Astrocyte of the spinal cord (primary cell): ENCODE data around the gene CD40LG.

ENCODE experiments used
- DNase-seq: peaks from one replicate; pipeline ENCODE4 v3.0.0; 2011; ENCODE audit warnings: low read depth, low spot score
- H3K4me3 ChIP-seq: 2 replicates; pipeline ENCODE4 v1.5.1; 2011; ENCODE audit warnings: low read depth, mild to moderate bottlenecking, low read length, moderate library complexity
- CTCF ChIP-seq: IDR thresholded peaks from 2 replicates; pipeline ENCODE4 v1.5.1; 2012; ENCODE audit warnings: low read depth, mild to moderate bottlenecking, low read length, inconsistent platforms
- in situ Hi-C: cut with HindIII; loops from 2 replicates; pipeline ENCODE4 v1.10.0; 2017; ENCODE audit warnings: low sequenced_read_pairs

Gene CD40LG

GRCh38 chrX:136643243-136643642, 4.7 kb upstream of the CD40LG start:
- in situ Hi-C loops: no loop called here
- no peak overlapping the region for H3K4me3 ChIP-seq
- TF ChIP-seq CTCF: no peak
- DNase-seq: no peak

- no peak for DNase-seq
- TF ChIP-seq CTCF: no peak
- no peak overlapping the region for H3K4me3 ChIP-seq
- in situ Hi-C loops: no loop called here
Observed at GRCh38 chrX:136646602-136647239, 1.2 kb upstream of the CD40LG start.

GRCh38 chrX:136650811-136651210, 2.9 kb downstream of the CD40LG start:
- in situ Hi-C loops: no loop called here
- TF ChIP-seq CTCF: no peak
- no peak overlapping the region for H3K4me3 ChIP-seq
- DNase-seq: no peak

- H3K4me3 ChIP-seq: no peak overlapping the region
- DNase-seq: no peak
- TF ChIP-seq CTCF: no peak
- in situ Hi-C loops: no loop called here
Observed at GRCh38 chrX:136652822-136653723, 5.1 kb downstream of the CD40LG start.

- H3K4me3 ChIP-seq: no peak overlapping the region
- TF ChIP-seq CTCF: no peak
- in situ Hi-C loops: no loop called here
Observed at GRCh38 chrX:136656361-136656964, 8.5 kb downstream of the CD40LG start.

GRCh38 chrX:136658151-136658550, 10.2 kb downstream of the CD40LG start:
- in situ Hi-C loops: no loop called here
- DNase-seq: no peak
- TF ChIP-seq CTCF: no peak
- no peak overlapping the region for H3K4me3 ChIP-seq

More at GRCh38 chrX:136656361-136656964, 8.5 kb downstream of the CD40LG start:
- no peak for DNase-seq
